GM12878 (cell line): ENCODE results near the gene MAP4K2. TPM values are rescaled to one million over a fixed set of nuclear protein-coding genes. Genes with fewer than 3 reads are reported as not detected.
A peak's percentile ranks its signal among the peaks of the same experiment; 100 is the strongest.

Experiments used
- ATF7 ChIP-seq: fragments of 450-650 bp; IDR thresholded peaks from 2 replicates; pipeline ENCODE4 v1.6.1; 2016; ENCODE audit warnings: low read depth, mild to moderate bottlenecking
- BCL11A ChIP-seq: IDR thresholded peaks from 2 replicates; pipeline ENCODE4 v1.6.1; 2011; ENCODE audit warnings: low read depth, low read length
- BHLHE40 ChIP-seq, 2 experiments: fragments of 450-650 bp in 1 of 2; IDR thresholded peaks; 2 replicates each; pipeline ENCODE4 v1.6.1; 2011 to 2017; ENCODE audit warnings: low read depth in 2 of 2, borderline replicate concordance in 1 of 2, improper control_type of control experiment in 1 of 2, low read length in 1 of 2, mild to moderate bottlenecking in 1 of 2
- CHD1 ChIP-seq: IDR thresholded peaks from 2 replicates; pipeline ENCODE4 v1.6.1; 2012; ENCODE audit warnings: low read depth, low read length, improper control_type of control experiment
- EED ChIP-seq: sonication (generic); IDR thresholded peaks from 2 replicates; pipeline ENCODE4 v1.6.1; 2016; ENCODE audit warnings: antibody characterized with exemption, low read depth
- IRF4 ChIP-seq: IDR thresholded peaks from 2 replicates; pipeline ENCODE4 v1.6.1; 2011; ENCODE audit warnings: low read depth, low read length
- IRF5 ChIP-seq: fragments of 450-650 bp; IDR thresholded peaks from 2 replicates; pipeline ENCODE4 v1.6.1; 2017; ENCODE audit warnings: borderline replicate concordance
- MEF2B ChIP-seq: fragments of 450-650 bp; IDR thresholded peaks from 2 replicates; pipeline ENCODE4 v1.6.1; 2018; ENCODE audit warnings: mild to moderate bottlenecking, moderate library complexity; ENCODE audit not compliant: partially characterized antibody, poor library complexity, severe bottlenecking
- MTA2 ChIP-seq: fragments of 450-650 bp; IDR thresholded peaks from 2 replicates; pipeline ENCODE4 v1.6.1; 2016; ENCODE audit warnings: low read depth, mild to moderate bottlenecking, moderate library complexity
- PAX5 ChIP-seq: IDR thresholded peaks from 2 replicates; pipeline ENCODE4 v1.6.1; 2011; ENCODE audit warnings: low read depth, low read length, borderline replicate concordance
- PBX3 ChIP-seq: IDR thresholded peaks from 2 replicates; pipeline ENCODE4 v1.6.1; 2011; ENCODE audit warnings: mild to moderate bottlenecking, low read depth, low read length, moderate library complexity; ENCODE audit not compliant: insufficient replicate concordance
- POLR2AphosphoS5 ChIP-seq: IDR thresholded peaks from 2 replicates; pipeline ENCODE4 v1.6.1; 2011; ENCODE audit warnings: mild to moderate bottlenecking, low read length, inconsistent platforms
- RELB ChIP-seq: fragments of 450-650 bp; IDR thresholded peaks from 2 replicates; pipeline ENCODE4 v1.6.1; 2017; ENCODE audit warnings: low read depth, mild to moderate bottlenecking, moderate library complexity
- SKIL ChIP-seq: fragments of 450-650 bp; IDR thresholded peaks from 2 replicates; pipeline ENCODE4 v1.6.1; 2017; ENCODE audit warnings: mild to moderate bottlenecking, low read depth, inconsistent platforms; ENCODE audit not compliant: poor library complexity, severe bottlenecking
- TCF12 ChIP-seq: IDR thresholded peaks from 2 replicates; pipeline ENCODE4 v1.6.1; 2011; ENCODE audit warnings: low read depth, mild to moderate bottlenecking, low read length
- TCF7 ChIP-seq: IDR thresholded peaks from 2 replicates; pipeline ENCODE4 v1.6.1; 2014; ENCODE audit warnings: antibody characterized with exemption, borderline replicate concordance
- YY1 ChIP-seq: IDR thresholded peaks from 2 replicates; pipeline ENCODE4 v1.6.1; 2011; ENCODE audit warnings: low read depth, mild to moderate bottlenecking, low read length
- ZNF687 ChIP-seq: fragments of 450-650 bp; IDR thresholded peaks from 2 replicates; pipeline ENCODE4 v1.6.1; 2017; ENCODE audit warnings: mild to moderate bottlenecking, moderate library complexity
- polyA plus RNA-seq, 11 experiments: library from polyadenylated mRNA; depleted of rRNA in 4 of 11; unstranded in 6 of 11; stranded (reverse) in 5 of 11; fragments of >200 nt; fragmentation: Nextera tagmentation in 4 of 11; fragmentation: Illumina TruSeq in 1 of 11; extraction: Ambion mirVana in 4 of 11; extraction: Trizol in 1 of 11; gene quantifications; 1 replicate in 1 of 11; 2 replicates in 10 of 11; pipeline versions ENCODE4 v1.2.1 to v1.2.3, GENCODE V29; 2011 to 2016; ENCODE audit warnings: inconsistent platforms in 2 of 11, missing spikeins in 2 of 11, low read depth in 1 of 11
- total RNA-seq, 4 experiments: library from RNA; depleted of rRNA in 3 of 4; stranded (reverse); fragments of >200 nt in 3 of 4; fragmentation: Illumina TruSeq in 1 of 4; extraction: Trizol in 1 of 4; gene quantifications; 2 replicates each; pipeline versions ENCODE4 v1.2.1 to v1.2.3, GENCODE V29; 2013 to 2021

MAP4K2 gene
- total and polyA plus RNA-seq, 10 of the 15 experiments (the other 5 are each of a cell fraction or from before 2014, with no cell fraction given) = 0.98 to 78.1 (median 48.9) TPM

- no peak for TF ChIP-seq PBX3
- TF ChIP-seq SKIL = peak; percentile 77
- TF ChIP-seq MTA2 = peak; percentile 61; the same call in 1 of the 2 replicates
- TF ChIP-seq BHLHE40 (IDR thresholded peaks at IDR 0.05; ENCODE audit: borderline replicate concordance in 1 of 2, low read depth in 2 of 2, low read length in 1 of 2) = peak in 1 of 2 experiments; percentile 12; a peak in 2 of 4 replicates
- TF ChIP-seq BCL11A = 0 out of 2 replicates have a peak, but pooled peaks have one; percentile 12
- TF ChIP-seq EED = peak; percentile 46; the same call in 1 of the 2 replicates
- TF ChIP-seq ATF7 = 0 out of 2 replicates have a peak, but pooled peaks have one; percentile 23
- TF ChIP-seq MEF2B = peak; percentile 94
- TF ChIP-seq RELB = peak; percentile 26; the same call in 1 of the 2 replicates
- TF ChIP-seq PAX5 = peak; percentile 97
- peak; percentile 18; the same call in 1 of the 2 replicates for TF ChIP-seq TCF12
- TF ChIP-seq ZNF687 = no peak
- TF ChIP-seq POLR2AphosphoS5 = no peak
- TF ChIP-seq IRF4 = peak; percentile 89; the same call in 1 of the 2 replicates
- TF ChIP-seq YY1 = peak; percentile 52; the same call in 1 of the 2 replicates
- no peak for TF ChIP-seq TCF7
- no peak for TF ChIP-seq IRF5
- TF ChIP-seq CHD1 = no peak
Measured at GRCh38 chr11:64814712-64815187, 11.7 kb upstream of the MAP4K2 start (continued).
